HG03378 (cell line): ENCODE data around the gene JPT1.

Experiments used
- ATAC-seq: cut with Tn5 transposase; IDR thresholded peaks from one replicate; pipeline ENCODE4 v1.9.1; 2021; ENCODE audit warnings: mild to moderate bottlenecking, moderate library complexity; ENCODE audit not compliant: unreplicated experiment

Gene JPT1

DNA sequence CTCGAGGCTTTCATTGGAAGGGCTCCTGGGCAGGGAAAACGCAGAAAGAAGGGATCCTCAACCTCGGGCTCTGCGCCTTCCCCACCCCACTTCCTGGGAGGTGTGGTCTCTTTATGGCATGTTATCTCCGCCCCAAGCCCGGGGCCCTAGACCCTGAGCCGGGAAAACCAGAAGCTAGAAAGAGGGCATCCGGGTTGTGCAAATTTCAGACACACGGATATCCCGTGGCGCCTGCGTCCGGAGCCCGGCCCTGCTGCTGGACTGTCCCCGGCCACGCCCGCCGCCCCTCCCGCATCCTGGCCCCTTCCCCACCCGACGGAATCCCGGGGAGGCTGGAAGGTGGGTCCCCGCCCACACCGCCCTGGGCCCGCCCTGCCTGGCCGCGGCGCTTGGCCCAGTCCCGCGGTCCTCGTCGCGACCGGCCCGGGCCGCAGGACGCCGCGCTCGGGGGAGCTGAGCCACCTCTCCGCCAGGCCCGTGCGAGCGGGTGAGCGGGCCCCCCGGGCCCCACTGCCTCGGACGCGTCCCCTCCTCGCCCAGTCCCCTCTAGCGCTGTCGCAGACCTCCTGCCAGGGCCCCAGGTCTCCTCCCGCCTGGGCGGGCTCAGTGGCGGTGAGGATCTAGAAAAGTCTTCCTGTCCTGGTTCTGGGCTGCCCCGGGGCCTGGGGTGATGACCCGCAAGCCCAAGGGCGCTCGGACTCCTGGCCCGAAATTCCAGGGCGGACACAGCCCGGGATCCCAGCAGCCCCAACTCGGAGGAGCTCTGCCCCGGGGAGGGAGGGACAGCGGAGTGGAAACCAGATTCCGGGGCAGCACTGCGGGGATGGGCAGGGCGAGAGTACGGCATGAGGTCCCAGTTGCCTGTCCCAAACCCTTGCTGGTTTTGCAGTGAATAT is 66.5 kb downstream of the JPT1 start, which contains the start of gene SLC16A5:
SLC16A5 (plus strand) TSS at position 397 of the 896 bp plus-strand sequence. CDS start 5,683 bp downstream, outside the sequence.
- no peak for ATAC-seq

GRCh38 chr17:75087182-75087557 is 67.1 kb downstream of the JPT1 start:
- no peak for ATAC-seq

- ATAC-seq: no peak
These were observed 67.7 kb downstream of the JPT1 start for GRCh38 chr17:75086496-75087181.
